ENCODE measurements around the gene TNN.

DNA sequence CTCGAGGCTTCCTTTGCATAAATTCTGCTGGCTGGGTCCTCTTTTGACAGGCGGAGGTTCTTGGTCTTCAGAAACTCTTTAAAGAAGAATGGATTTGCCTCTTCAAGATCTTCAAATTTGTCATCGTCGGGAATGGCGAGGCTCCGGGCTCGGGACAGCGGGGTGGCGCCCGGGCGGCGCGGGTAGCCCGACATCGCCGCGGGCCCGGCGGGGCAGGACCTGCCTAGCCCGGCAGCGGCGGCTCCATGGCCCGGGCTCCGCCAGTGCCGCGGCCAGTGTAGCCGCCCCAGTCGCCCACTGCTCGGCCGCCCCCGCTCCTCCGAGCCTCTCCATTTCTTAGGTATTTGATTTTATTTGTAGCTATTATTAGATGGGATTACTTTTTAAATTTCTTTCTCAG, 22.1 kb upstream of the TNN start:
- no peak for TF ChIP-seq POLR2A (IDR thresholded peaks at IDR 0.05)
- TF ChIP-seq, protein P1, sequence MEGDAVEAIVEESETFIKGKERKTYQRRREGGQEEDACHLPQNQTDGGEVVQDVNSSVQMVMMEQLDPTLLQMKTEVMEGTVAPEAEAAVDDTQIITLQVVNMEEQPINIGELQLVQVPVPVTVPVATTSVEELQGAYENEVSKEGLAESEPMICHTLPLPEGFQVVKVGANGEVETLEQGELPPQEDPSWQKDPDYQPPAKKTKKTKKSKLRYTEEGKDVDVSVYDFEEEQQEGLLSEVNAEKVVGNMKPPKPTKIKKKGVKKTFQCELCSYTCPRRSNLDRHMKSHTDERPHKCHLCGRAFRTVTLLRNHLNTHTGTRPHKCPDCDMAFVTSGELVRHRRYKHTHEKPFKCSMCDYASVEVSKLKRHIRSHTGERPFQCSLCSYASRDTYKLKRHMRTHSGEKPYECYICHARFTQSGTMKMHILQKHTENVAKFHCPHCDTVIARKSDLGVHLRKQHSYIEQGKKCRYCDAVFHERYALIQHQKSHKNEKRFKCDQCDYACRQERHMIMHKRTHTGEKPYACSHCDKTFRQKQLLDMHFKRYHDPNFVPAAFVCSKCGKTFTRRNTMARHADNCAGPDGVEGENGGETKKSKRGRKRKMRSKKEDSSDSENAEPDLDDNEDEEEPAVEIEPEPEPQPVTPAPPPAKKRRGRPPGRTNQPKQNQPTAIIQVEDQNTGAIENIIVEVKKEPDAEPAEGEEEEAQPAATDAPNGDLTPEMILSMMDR (IDR thresholded peaks at IDR 0.05) = no peak

Data from sigmoid colon (tissue), 3 donors.